GM18868 (cell line): ENCODE measurements around the gene TXNRD2.

Source experiments
- ATAC-seq: cut with Tn5 transposase; IDR thresholded peaks from one replicate; pipeline ENCODE4 v1.9.1; 2021; ENCODE audit warnings: mild to moderate bottlenecking, moderate library complexity; ENCODE audit not compliant: unreplicated experiment

TXNRD2 gene

GRCh38 chr22:19967850-19968449 lies 26.3 kb upstream of the TXNRD2 start:
- ATAC-seq = no peak

- no peak for ATAC-seq
Observed at GRCh38 chr22:19966908-19967750, 25.5 kb upstream of the TXNRD2 start.

GRCh38 chr22:19965771-19966709 lies 24.4 kb upstream of the TXNRD2 start:
- no peak for ATAC-seq

- no peak for ATAC-seq
Observed at GRCh38 chr22:19964701-19965386, 23.2 kb upstream of the TXNRD2 start.

GRCh38 chr22:19963863-19964642 lies 22.4 kb upstream of the TXNRD2 start:
- no peak for ATAC-seq

- ATAC-seq = no peak
Observed at GRCh38 chr22:19962909-19963806, 21.5 kb upstream of the TXNRD2 start.

- ATAC-seq = no peak
Observed at GRCh38 chr22:19962246-19962908, 20.8 kb upstream of the TXNRD2 start.

- no peak for ATAC-seq
Observed at GRCh38 chr22:19961868-19962245, 20.2 kb upstream of the TXNRD2 start.

- no peak for ATAC-seq
Observed at GRCh38 chr22:19961201-19961580, 19.6 kb upstream of the TXNRD2 start.

GRCh38 chr22:19960491-19961200 lies 19.0 kb upstream of the TXNRD2 start:
- no peak for ATAC-seq

GRCh38 chr22:19959587-19960490 lies 18.2 kb upstream of the TXNRD2 start:
- no peak for ATAC-seq

- ATAC-seq = no peak
Observed at GRCh38 chr22:19959043-19959586, 17.5 kb upstream of the TXNRD2 start.

GRCh38 chr22:19958083-19959042 lies 16.7 kb upstream of the TXNRD2 start:
- ATAC-seq = no peak

GRCh38 chr22:19957445-19957844 lies 15.8 kb upstream of the TXNRD2 start:
- no peak for ATAC-seq
